PC-9 (cell line): ENCODE results near the gene LRP2.

ENCODE experiments used
- CTCF ChIP-seq: fragments of 200-600 bp; sonication (generic); conservative IDR thresholded peaks from 2 replicates; pipeline ENCODE4 v1.6.1; 2017; ENCODE audit warnings: mixed run types, antibody characterized with exemption, mild to moderate bottlenecking, moderate library complexity
- EZH2 ChIP-seq: fragments of 200-600 bp; sonication (generic); IDR thresholded peaks from 2 replicates; pipeline ENCODE4 v1.8.0; 2017; ENCODE audit warnings: antibody characterized with exemption, low read depth

- TF ChIP-seq CTCF (peak; percentile 79), EZH2 (no peak)
Measured at GRCh38 chr2:169141713-169142352, 220.5 kb downstream of the LRP2 start.
